ENCODE results near the gene GRIN2A. TPM values are rescaled to one million over a fixed set of nuclear protein-coding genes. Genes with fewer than 3 reads are reported as not detected.

The GRIN2A gene
- total and polyA plus RNA-seq, 2 of the 13 experiments (the other 11 are each of a cell fraction or from before 2014, with no cell fraction given): not detected

DNA sequence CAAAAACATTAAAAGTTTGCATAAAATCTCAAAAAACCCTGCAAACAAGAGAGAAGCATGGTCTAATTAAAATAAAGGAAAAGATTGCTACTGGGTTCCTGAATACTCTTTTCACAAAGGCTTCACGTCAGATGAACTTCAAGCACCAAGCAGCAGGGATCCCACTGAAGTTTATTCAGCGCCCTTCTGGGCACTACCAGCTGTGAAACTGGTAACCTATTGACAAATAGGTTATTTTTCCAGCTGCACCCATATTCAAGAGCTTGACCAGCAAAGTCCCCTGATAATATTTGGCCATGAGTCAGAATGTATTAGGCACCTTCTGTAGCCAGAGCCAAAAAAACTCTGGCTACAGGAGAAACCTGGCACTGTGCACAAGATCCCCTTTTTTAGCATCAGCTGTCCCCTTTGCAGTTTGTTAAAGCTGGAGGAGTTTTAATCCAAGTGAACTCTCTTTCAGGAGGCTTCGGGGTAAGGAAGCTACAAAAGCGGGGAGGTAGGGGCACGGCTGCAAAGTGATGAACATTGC lies 60.3 kb downstream of the GRIN2A start (continued):
- no peak for TF ChIP-seq ZNF609 (CRISPR knock-in tag; IDR thresholded peaks at IDR 0.05; ENCODE audit: borderline replicate concordance)

GRCh38 chr16:10121491-10121890 lies 60.7 kb downstream of the GRIN2A start:
- Histone ChIP-seq H4K20me1 (ENCODE audit: insufficient read depth, low read length) (no peaks in the 10 kb centered on the region), H3K36me3 (replicated peaks in 1 of 2; ENCODE audit: control insufficient read depth in 1 of 2, insufficient read depth in 2 of 2, low read length in 2 of 2) (no peaks in the 10 kb centered on the region), H3K4me1 (ENCODE audit: insufficient read depth, low read length) (no peaks in the 10 kb centered on the region), H3K79me2 (ENCODE audit: insufficient read depth, low read length) (no peaks in the 10 kb centered on the region), H2AFZ (ENCODE audit: low read length) (no peak overlapping the region), H3K4me2 (ENCODE audit: low read depth, low read length) (no peak overlapping the region), H3K4me3 (replicated peaks in 1 of 3; ENCODE audit: insufficient read depth in 1 of 3, low read depth in 2 of 3, low read length in 3 of 3) (no peak overlapping the region), H3K27me3 (ENCODE audit: control insufficient read depth in 1 of 2, insufficient read depth in 2 of 2, low read length in 2 of 2) (peaks cover 0 to 35% of the 10 kb centered on the region in 2 experiments; a peak in 3 of 5 replicates), H3K9me3 (ENCODE audit: low read length) (no peaks in the 10 kb centered on the region), H3K27ac (ENCODE audit: extremely low read length, insufficient read depth, low read length) (no peak overlapping the region), H3K9ac (ENCODE audit: insufficient read depth, low read depth, low read length) (no peak overlapping the region)
- ATAC-seq (no peak), FAIRE-seq (no peak), DNase-seq (ENCODE audit: low spot score) (no peak)
- ChIA-PET POLR2A (no interaction called here), CTCF (ENCODE audit: low intra/inter-chr PET ratio, low total read pairs) (no interaction called here)
- BruUV-seq (replicated peaks): no TSS peak
- 0% methylated on average over 2 of the region's 2 CpGs for WGBS (ENCODE audit: low lambda C conversion rate)
- in situ Hi-C loops (cut with HindIII; ENCODE audit: extremely low pct_ligation_motif_present, low pct_unique_long_range_greater_than_20kb): no loop called here
- intact Hi-C loops (cut with micrococcal nuclease; ENCODE audit: unreplicated experiment): no loop called here
- TF ChIP-seq SRSF1 (optimal IDR thresholded peaks at IDR 0.05; ENCODE audit: low read depth, low read length) (no peak), KIAA2018 (CRISPR knock-in tag; IDR thresholded peaks at IDR 0.05; ENCODE audit: borderline replicate concordance) (no peak), ZNF484 (CRISPR knock-in tag; IDR thresholded peaks at IDR 0.05; ENCODE audit: borderline replicate concordance, low read depth) (no peak), POLR2G (IDR thresholded peaks at IDR 0.05; ENCODE audit: low read depth, low read length) (no peak), SMARCE1 (IDR thresholded peaks at IDR 0.05; ENCODE audit: borderline replicate concordance) (no peak), JDP2 (CRISPR knock-in tag; IDR thresholded peaks at IDR 0.05; ENCODE audit: borderline replicate concordance) (no peak), NBN (conservative IDR thresholded peaks at IDR 0.05) (no peak), KMT2B (CRISPR knock-in tag; IDR thresholded peaks at IDR 0.05) (no peak), CBX2 (IDR thresholded peaks at IDR 0.05; ENCODE audit: low read depth, low read length) (no peak), CBX2 (CRISPR knock-in tag; IDR thresholded peaks at IDR 0.05; ENCODE audit: low read depth) (no peak)

Measured in HepG2 (cell line).